ENCODE measurements around the gene IPP.
"Not testable (repeated sequence)": the region's sequence is repeated elsewhere in the genome, so short reads cannot be mapped to it uniquely, and the experiment has no call there.

The IPP gene

GRCh38 chr1:45750298-45751038, at the start of gene IPP:
Gene IPP, minus strand, starts transcription at chr1:45750653. Its CDS starts 4,242 bp downstream, at chr1:45746411.
- FAIRE-seq: peak; percentile 87

- FAIRE-seq: no peak
Observed at GRCh38 chr1:45796946-45797345, 46.5 kb upstream of the IPP start.

- no peak for FAIRE-seq
Observed at GRCh38 chr1:45796381-45796780, 45.9 kb upstream of the IPP start.

- no peak for FAIRE-seq
Observed at GRCh38 chr1:45793942-45794604, 43.6 kb upstream of the IPP start.

- FAIRE-seq: no peak
Observed at GRCh38 chr1:45792744-45793143, 42.3 kb upstream of the IPP start.

GRCh38 chr1:45789601-45790000, 39.1 kb upstream of the IPP start:
- FAIRE-seq: peak; percentile 54

- FAIRE-seq: no peak
Observed at GRCh38 chr1:45787905-45788304, 37.5 kb upstream of the IPP start.

GRCh38 chr1:45785583-45785982, 35.1 kb upstream of the IPP start:
- FAIRE-seq: no peak

GRCh38 chr1:45775794-45776193, 25.3 kb upstream of the IPP start:
- FAIRE-seq: no peak

- no peak for FAIRE-seq
Observed at GRCh38 chr1:45772971-45773370, 22.5 kb upstream of the IPP start.

- FAIRE-seq: no peak
Observed at GRCh38 chr1:45769261-45769932, 18.9 kb upstream of the IPP start.

GRCh38 chr1:45767035-45767434, 16.6 kb upstream of the IPP start:
- FAIRE-seq: no peak

- no peak for FAIRE-seq
Observed at GRCh38 chr1:45765999-45766792, 15.7 kb upstream of the IPP start.

GRCh38 chr1:45762291-45762690, 11.8 kb upstream of the IPP start:
- FAIRE-seq: no peak

GRCh38 chr1:45755697-45756096, 5.2 kb upstream of the IPP start:
- no peak for FAIRE-seq

- no peak for FAIRE-seq
Observed at GRCh38 chr1:45753248-45754037, 3.0 kb upstream of the IPP start.

- no peak for FAIRE-seq
Observed at GRCh38 chr1:45752441-45753052, 2.1 kb upstream of the IPP start.

GRCh38 chr1:45752014-45752413, 1.6 kb upstream of the IPP start:
- no peak for FAIRE-seq

- not testable (repeated sequence) for FAIRE-seq
Observed at GRCh38 chr1:45751039-45751838, 786 bp upstream of the IPP start.

GRCh38 chr1:45746922-45747321, 3.5 kb downstream of the IPP start:
- FAIRE-seq: no peak

GRCh38 chr1:45739641-45740156, 10.8 kb downstream of the IPP start:
- not testable (repeated sequence) for FAIRE-seq

Data from G401.6 (cell line).